GM21786 (cell line): Measurements from ENCODE around the gene SLCO2A1.

ENCODE experiments used
- ATAC-seq: cut with Tn5 transposase; IDR thresholded peaks from one replicate; pipeline ENCODE4 v1.9.1; 2021; ENCODE audit not compliant: unreplicated experiment

Gene SLCO2A1

GRCh38 chr3:133887803-133888703 is 141.7 kb downstream of the SLCO2A1 start:
- ATAC-seq = no peak

GRCh38 chr3:133887074-133887802 is 142.5 kb downstream of the SLCO2A1 start:
- ATAC-seq = no peak

GRCh38 chr3:133886031-133886722 is 143.5 kb downstream of the SLCO2A1 start:
- no peak for ATAC-seq

GRCh38 chr3:133884887-133885711 is 144.6 kb downstream of the SLCO2A1 start:
- ATAC-seq = no peak

GRCh38 chr3:133884054-133884886 is 145.5 kb downstream of the SLCO2A1 start:
- ATAC-seq = no peak

GRCh38 chr3:133883641-133884040 is 146.1 kb downstream of the SLCO2A1 start:
- no peak for ATAC-seq

- ATAC-seq = no peak
Measured at GRCh38 chr3:133882986-133883586, 146.6 kb downstream of the SLCO2A1 start.

GRCh38 chr3:133881939-133882825 is 147.5 kb downstream of the SLCO2A1 start:
- no peak for ATAC-seq

- ATAC-seq = no peak
Measured at GRCh38 chr3:133881492-133881891, 148.2 kb downstream of the SLCO2A1 start.

- ATAC-seq = no peak
Measured at GRCh38 chr3:133880886-133881455, 148.8 kb downstream of the SLCO2A1 start.

GRCh38 chr3:133880287-133880686 is 149.4 kb downstream of the SLCO2A1 start:
- ATAC-seq = peak; percentile 43

GRCh38 chr3:133878518-133878917 is 151.2 kb downstream of the SLCO2A1 start:
- ATAC-seq = no peak
